Measurements from ENCODE around the gene LYPD6.

DNA sequence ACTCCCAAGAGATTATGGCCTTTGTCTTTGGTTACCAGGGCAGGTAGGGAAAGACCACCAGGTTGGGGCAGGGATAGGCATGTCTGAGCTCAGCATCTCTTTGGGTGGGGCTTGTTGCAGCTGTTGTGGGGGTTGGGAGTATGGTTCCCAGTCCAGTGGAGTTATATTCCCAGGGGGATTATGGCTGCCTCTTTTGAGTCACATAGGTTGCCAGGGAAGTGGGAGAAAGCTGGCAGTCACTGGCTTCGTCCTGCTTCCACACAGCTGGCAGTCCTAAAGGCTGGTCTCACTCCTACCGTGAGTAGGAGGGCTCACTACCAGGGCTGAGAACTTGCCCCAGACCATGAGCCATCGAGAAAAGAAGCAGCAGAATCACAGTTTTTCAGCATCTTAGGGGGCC lies 79.1 kb downstream of the LYPD6 start:
- TF ChIP-seq, protein P1, sequence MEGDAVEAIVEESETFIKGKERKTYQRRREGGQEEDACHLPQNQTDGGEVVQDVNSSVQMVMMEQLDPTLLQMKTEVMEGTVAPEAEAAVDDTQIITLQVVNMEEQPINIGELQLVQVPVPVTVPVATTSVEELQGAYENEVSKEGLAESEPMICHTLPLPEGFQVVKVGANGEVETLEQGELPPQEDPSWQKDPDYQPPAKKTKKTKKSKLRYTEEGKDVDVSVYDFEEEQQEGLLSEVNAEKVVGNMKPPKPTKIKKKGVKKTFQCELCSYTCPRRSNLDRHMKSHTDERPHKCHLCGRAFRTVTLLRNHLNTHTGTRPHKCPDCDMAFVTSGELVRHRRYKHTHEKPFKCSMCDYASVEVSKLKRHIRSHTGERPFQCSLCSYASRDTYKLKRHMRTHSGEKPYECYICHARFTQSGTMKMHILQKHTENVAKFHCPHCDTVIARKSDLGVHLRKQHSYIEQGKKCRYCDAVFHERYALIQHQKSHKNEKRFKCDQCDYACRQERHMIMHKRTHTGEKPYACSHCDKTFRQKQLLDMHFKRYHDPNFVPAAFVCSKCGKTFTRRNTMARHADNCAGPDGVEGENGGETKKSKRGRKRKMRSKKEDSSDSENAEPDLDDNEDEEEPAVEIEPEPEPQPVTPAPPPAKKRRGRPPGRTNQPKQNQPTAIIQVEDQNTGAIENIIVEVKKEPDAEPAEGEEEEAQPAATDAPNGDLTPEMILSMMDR (conservative IDR thresholded peaks at IDR 0.05; ENCODE audit: low read depth, low read length) = no peak
- TF ChIP-seq EZH2phosphoT487 (IDR thresholded peaks at IDR 0.05; ENCODE audit: borderline replicate concordance, low read length) = no peak
- TF ChIP-seq EZH2 (IDR thresholded peaks at IDR 0.05; ENCODE audit: low read length, unreplicated experiment) = no peak
